Measurements from ENCODE around the gene NHS. TPM values are rescaled to one million over a fixed set of nuclear protein-coding genes. Genes with fewer than 3 reads are reported as not detected.

NHS gene
- total RNA-seq, 1 donor from 2014 or later, result 0.17 TPM

GRCh38 chrX:17453788-17454187 lies 78.8 kb downstream of the NHS start:
- no peak for DNase-seq

- no peak for DNase-seq
Observed at GRCh38 chrX:17456526-17456925, 81.5 kb downstream of the NHS start.

DNA sequence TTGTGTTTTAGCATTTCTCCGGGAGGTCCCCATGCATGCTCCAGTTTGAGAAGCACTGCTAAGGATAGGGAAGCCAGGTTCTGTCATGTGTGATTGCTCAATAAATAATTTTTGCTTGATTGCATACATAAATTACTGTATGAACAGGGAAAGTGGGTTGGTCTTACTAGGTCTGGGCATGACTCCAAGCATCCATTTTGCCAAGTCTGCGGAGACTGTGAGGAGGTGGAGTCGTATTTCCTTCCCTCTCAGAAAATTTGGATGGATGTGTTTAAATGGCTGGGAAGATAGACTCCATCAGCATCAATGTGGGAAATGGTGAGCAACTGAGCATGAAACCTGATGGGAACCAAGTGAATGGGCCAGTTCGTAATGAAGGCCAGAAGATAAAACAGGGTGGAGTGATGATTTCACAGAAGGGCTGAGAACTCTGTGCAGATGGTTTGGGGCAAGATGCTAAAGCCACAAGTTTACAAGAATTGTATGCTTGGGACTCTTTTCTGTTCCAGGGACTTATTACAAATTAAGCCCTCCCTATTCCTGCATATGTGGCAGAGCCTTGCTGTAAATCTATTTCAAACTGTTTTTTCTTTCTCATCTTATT lies 84.1 kb downstream of the NHS start:
- DNase-seq, result no peak

DNA sequence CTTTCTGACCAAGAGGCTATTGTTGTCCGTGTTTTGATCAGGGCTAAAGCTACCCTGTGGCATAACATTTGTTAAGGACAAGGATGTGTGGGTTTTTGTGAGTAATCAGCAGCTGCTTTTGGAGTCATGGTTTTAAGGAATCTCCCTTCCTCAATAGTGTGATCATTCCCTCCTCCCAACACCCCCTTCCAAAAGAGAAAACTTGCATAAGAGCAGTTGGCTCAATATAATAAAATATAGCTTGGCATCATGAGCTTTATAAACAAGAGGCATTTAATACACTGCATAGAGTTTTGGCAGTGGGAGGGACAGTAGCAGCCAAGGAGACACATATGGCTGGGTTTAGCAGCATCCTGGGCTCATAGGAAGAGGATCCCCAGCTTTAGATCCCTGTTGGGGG lies 84.7 kb downstream of the NHS start:
- no peak for DNase-seq

DNA sequence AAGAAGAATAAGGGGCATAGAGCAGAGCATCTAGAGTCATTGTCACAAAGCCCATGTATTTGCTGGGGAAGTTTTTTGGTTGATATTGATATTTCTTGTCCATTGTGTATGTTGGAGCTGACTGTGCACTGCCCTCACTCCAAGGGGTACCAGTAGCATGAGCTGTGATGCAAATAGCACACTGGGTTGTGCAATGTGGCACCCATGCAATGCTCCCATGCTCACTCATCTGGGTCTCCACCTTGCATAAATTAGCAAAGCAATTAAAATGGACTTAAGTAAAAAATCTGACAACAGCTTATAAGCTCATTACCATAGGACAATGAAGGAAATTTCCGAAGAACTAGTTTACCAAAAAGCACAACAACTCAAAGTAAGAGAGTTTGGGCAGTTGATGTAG lies 87.9 kb downstream of the NHS start:
- DNase-seq, result no peak

DNA sequence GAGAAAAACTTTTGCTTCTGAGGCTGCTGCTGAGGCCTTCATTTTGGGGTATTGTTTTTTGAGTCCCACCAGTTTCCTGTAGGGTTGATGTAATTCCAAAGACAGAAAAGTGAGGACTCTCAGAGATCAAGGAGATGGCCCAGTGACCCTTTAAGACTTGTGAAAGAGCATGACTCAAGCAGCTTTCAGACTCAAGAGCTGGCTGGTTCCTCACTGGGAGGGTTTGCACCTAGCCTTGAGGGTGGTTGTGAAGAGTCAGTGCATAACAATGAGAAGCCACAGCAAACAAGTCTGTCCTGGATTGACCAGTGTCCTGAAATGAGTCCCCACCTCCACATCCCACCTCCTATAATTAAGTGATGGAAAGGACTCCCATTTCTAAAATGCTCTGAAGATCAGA lies 89.2 kb downstream of the NHS start:
- no peak for DNase-seq

- no peak for DNase-seq
Observed at GRCh38 chrX:17465201-17465600, 90.2 kb downstream of the NHS start.

DNA sequence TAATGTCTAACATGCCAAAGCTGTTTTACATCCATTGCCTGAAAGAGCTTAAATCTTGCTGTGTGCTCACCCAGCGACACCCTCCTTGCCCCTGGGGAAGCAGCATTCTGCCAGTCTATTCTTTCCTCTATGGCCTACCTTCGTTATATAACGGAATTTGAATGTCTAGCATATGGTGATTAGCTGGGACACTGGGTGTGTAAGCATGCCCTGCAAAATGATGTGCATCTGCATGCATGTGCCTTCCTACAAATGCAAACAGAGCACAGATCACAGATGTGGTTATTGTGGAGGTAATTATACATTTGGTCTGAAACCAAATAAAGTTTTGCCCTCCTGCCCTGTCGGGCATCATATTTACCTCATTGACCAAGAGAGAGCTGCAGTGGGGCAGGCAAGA lies 90.8 kb downstream of the NHS start:
- DNase-seq, result no peak

GRCh38 chrX:17470136-17470535 lies 95.1 kb downstream of the NHS start:
- DNase-seq, result no peak

GRCh38 chrX:17471121-17471520 lies 96.1 kb downstream of the NHS start:
- no peak for DNase-seq

DNA sequence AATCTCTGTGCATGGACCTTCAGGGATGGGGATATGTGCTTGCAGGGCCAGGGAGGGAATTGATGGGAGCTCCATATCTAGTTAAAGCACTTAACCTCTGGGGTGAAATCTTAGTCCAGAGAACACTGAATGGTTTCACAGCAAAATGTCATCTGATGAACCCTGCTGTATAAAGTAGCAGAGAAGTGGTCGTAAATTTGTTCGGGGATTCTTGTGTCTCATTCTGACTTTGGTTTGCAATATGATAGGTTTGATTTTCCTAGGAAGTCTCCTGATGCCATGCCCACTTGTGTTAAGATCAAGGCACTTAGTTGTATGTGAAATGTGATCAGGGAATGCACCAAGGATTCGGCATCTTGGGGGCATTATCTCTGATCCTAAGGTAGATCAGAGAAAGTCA lies 96.9 kb downstream of the NHS start:
- DNase-seq, result no peak

DNA sequence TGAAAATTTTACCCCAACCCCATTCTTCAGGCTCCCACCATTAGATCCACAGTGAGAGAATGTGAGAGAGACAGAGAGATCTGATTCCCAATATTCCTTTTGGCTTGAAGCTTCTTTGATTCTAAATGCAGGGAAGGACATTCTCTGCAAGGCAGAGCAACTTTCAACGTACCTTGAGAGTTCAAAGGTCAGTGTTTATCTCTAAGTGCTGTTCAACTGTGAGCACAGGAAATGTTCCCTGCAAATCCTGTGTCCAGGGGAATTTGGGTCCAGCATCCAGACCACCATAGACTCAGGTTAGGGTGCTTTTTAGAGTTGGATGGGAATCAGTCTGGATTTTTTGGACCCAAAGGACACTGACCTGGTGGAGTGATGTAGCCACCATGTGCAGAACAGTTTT lies 97.4 kb downstream of the NHS start:
- no peak for DNase-seq

DNA sequence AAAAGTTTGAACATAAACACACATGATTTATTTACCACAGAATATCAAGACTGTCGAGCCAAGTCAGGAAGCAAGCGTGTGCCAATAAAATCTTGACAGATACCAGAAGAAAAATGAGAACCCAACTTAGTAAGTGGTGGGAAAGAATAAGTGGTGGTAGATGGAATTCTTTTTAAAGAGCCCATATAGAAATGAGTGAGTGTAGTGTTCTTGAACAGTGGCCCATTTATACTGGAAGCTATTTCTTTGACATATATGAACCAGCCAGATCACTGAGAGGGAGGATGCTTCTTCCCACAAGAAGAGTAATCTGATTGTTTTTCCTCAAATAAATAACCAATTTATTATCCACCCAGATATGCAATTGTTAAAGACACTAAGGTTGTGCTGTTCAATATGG lies 98.0 kb downstream of the NHS start:
- DNase-seq, result no peak

DNA sequence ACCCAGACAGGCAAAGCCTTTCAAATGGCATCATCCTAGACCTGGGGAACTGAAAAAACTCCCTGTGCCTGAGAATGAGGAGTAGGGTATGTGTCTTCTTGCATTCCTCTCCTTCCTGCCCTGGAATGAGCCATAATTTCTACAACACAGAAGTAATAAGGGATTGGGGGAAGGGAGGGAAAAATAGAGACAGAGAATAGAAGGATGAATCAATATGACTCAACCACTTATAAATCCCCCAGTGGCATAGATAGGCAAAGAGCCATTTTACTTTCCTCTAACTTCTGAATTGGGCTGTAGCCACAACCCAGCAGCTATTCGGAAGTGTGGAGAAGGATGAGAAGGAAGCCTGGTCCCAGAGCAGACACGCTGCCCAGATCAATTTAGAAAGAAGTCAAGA lies 99.9 kb downstream of the NHS start:
- DNase-seq, result no peak

DNA sequence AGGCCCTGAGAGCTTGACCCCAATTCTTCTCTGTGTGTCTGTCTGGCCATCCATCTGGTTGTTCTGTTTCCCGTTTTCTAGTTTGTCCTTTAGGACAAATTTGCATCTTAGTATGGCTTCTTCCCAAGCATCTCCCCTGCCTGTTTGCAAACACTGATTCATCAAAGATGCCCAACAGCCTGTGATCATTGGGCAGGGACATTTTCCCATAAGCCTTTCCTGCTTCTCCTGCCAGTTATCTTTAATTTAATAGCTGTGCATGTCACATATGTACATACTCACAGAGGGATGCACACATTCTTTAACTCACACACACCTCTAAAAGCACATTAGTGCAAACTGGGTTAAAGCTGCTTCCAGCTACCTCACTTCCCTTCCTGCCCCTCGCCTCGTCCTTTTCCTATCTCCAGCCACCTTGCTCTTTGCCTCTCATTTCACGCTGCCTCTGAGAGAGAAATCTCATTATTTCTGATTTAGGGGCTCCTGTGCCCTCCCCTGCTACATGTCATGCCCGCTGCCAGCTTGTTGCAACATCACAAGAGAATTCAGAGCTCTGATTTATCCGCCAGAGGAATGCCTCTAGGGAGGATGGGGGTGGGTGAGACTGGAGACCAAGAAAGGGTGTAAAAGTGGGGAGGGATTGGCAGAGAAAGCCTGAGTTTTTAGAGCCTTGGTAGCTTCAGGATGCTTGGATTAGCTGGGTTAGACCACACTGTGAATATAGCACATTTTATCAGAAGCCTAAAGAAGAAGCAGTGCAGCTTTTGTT lies 100.6 kb downstream of the NHS start:
- no peak for DNase-seq

DNA sequence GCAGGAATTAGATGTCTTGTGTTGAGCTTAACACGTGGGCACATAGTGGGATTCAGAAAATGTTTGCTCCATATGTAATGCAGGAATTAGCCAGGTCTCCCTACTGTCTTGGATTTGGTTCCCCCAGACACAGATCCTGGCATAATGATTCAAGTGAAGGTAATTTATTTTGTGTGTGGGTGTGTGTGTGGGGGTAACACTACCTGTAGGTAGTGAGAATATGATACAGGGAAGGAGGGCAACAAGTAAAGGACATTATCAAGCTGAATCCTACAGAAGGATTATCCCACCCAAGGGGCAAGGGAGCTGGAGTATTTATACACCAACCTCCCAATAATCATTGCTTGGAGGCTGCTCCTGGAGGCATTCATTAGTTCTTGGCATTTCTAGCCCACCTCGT lies 101.4 kb downstream of the NHS start:
- DNase-seq, result no peak

DNA sequence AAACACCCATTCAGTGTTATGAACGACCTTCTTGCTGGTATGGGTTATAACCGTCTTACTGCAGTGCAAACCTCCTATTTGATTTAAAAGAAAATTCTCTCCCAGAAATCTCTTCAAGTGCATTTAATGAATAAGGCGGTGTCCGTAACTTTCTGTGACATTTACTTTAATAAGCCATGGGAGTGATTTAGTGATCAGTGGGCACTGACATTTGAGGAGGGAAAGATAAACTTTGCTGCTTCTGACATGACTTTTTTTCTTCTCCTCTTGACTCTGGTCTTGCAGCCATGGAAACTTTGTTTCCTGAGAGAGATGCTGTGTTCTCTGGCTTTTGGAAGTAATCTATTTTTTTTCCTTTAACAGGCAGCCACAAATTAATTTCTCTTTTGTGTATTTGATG lies 106.1 kb downstream of the NHS start:
- DNase-seq, result no peak

DNA sequence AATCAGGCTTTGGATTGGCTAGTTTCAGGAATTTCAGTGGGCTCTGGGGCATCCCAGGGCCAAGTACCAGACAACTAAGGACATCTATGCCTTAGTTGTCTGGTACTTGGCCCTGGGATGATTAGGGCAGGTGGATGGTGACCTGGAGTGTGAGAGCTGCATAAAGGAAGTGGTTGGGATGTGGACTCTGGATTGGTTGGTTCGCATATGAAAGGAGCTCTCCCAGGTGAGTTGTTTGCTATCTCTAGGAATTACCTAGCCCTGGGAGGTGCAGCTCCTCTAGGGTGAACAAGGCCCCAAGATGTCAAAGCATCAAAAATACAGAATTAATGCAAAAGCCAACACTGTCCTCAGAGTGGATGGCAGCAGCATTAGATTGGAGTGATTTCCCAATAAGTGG lies 109.6 kb downstream of the NHS start:
- DNase-seq, result no peak

- no peak for DNase-seq
Observed at GRCh38 chrX:17485391-17485790, 110.4 kb downstream of the NHS start.

DNA sequence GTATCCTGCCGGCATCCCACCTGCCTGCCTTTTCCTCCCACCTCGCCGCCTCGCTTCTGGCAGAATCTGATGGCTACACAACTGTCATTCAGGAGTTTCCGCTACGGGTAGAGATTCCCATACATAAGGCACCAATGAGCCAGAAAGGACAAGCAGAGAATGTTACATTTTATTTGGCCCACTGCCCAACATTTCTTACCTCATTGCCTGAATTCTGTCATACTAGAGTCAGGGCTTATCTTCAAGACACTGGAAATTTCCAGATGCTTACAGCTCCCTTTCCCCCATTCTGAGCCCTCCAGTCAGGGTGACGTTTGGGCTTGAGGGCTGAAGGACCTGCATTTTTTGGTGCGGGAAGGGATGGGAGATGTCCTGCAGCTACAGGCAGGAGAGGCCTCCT lies 113.0 kb downstream of the NHS start:
- no peak for DNase-seq

GRCh38 chrX:17494216-17494615 lies 119.2 kb downstream of the NHS start:
- no peak for DNase-seq

DNA sequence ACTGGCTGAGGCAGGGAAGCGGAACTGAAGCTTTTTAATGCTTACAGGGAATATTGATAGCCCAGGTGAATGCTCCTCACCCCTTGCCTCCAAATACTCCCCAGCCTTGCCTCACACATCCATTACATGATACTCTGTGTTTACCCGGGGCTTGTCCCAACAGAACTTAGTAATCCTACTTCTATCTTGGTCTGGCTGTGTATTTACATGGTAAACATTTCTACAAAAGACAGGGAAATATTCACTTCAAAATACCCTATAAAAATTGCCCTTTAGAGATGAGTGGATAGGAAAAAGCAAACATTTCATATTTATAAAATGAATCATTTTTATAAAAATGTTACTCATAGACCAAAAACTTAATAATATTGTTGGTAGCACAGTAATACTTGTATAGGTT lies 120.1 kb downstream of the NHS start:
- no peak for DNase-seq

DNA sequence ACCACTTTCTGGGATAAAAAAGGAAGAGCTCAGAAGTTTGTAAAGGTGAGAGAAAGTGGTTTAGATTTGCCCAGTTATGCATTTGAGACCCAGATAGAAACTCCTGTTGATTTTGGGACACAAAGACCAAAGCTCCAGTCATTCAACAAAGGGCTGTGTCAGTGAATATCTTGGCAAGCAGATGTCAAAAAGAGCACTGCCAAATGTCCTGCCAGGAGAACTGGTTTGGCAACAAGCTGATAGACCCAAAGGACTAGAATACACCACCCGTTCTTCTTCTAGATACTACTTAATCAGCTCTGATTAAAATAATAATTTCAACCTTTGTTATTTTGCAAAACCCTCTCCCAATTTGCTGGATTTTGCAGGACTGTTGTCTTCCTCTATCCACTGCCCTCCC lies 121.4 kb downstream of the NHS start:
- DNase-seq, result no peak

DNA sequence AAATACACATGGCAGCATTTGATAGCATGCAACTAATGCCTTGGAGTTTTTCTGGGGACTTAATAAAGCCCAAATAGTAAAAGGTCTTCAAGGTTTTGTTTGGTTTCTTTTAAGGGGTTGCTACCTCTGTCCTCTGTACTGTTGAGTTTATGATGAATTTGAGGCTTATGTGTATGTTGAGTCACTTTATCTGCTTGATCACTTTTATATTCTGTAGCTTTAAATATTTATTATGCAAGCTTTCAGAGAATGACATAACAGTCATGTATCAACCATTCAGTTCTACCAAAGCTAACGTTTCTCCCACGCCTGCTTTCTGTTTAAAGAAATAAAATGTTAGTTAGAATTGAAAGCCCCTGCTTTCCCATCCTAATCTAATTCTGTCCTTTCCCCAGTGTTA lies 122.2 kb downstream of the NHS start:
- no peak for DNase-seq

- DNase-seq, result no peak
Observed at GRCh38 chrX:17499512-17499911, 124.5 kb downstream of the NHS start.

Measured in dermis blood vessel endothelial cell (primary cell).